ENCODE data around the gene EFHC1.
"Not testable (repeated sequence)": the region's sequence is repeated elsewhere in the genome, so short reads cannot be mapped to it uniquely, and the experiment has no call there.

The EFHC1 gene

GRCh38 chr6:52454556-52454955 lies 34.4 kb downstream of the EFHC1 start:
- no peak for DNase-seq

- DNase-seq = no peak
Observed at GRCh38 chr6:52457096-52457495, 37.0 kb downstream of the EFHC1 start.

- not testable (repeated sequence) for DNase-seq
Observed at GRCh38 chr6:52461194-52461593, 41.1 kb downstream of the EFHC1 start.

GRCh38 chr6:52474173-52474572 lies 54.0 kb downstream of the EFHC1 start:
- DNase-seq = no peak

- DNase-seq = no peak
Observed at GRCh38 chr6:52475307-52475706, 55.2 kb downstream of the EFHC1 start.

GRCh38 chr6:52482903-52483670 lies 62.9 kb downstream of the EFHC1 start:
- DNase-seq = no peak

GRCh38 chr6:52483671-52484003 lies 63.5 kb downstream of the EFHC1 start:
- no peak for DNase-seq

GRCh38 chr6:52489881-52490280 lies 69.7 kb downstream of the EFHC1 start:
- DNase-seq = no peak

- no peak for DNase-seq
Observed at GRCh38 chr6:52491203-52492069, 71.3 kb downstream of the EFHC1 start.

- DNase-seq = no peak
Observed at GRCh38 chr6:52493669-52494068, 73.5 kb downstream of the EFHC1 start.

- no peak for DNase-seq
Observed at GRCh38 chr6:52494298-52495072, 74.3 kb downstream of the EFHC1 start.

GRCh38 chr6:52495922-52496321 lies 75.8 kb downstream of the EFHC1 start:
- no peak for DNase-seq

- DNase-seq = no peak
Observed at GRCh38 chr6:52496631-52497030, 76.5 kb downstream of the EFHC1 start.

- peak in 1 of 2 donors; percentile 73 for DNase-seq
Observed at GRCh38 chr6:52497652-52498408, 77.7 kb downstream of the EFHC1 start.

GRCh38 chr6:52498538-52499017 lies 78.4 kb downstream of the EFHC1 start:
- no peak for DNase-seq

GRCh38 chr6:52499026-52499425 lies 78.9 kb downstream of the EFHC1 start:
- DNase-seq = no peak

- DNase-seq = no peak
Observed at GRCh38 chr6:52499681-52500236, 79.6 kb downstream of the EFHC1 start.

- DNase-seq = no peak
Observed at GRCh38 chr6:52500238-52501129, 80.3 kb downstream of the EFHC1 start.

- no peak for DNase-seq
Observed at GRCh38 chr6:52502306-52503029, 82.3 kb downstream of the EFHC1 start.

- no peak for DNase-seq
Observed at GRCh38 chr6:52503323-52503747, 83.2 kb downstream of the EFHC1 start.

Measured in CD4-positive, alpha-beta T cell treated with Interleukin-4 for 1 hour (primary cell).